Tibial nerve (tissue), 4 donors: ENCODE data around the gene ZBTB34. TPM values are rescaled to one million over a fixed set of nuclear protein-coding genes. Genes with fewer than 3 reads are reported as not detected.

Experiments
- DNase-seq, 2 donors: peaks; one replicate each; pipeline ENCODE4 v3.0.0-alpha.2; 2019; ENCODE audit warnings: low spot score in 2 of 2
- H3K27ac ChIP-seq, 4 donors: fragments of 200-600 bp; sonication (generic) in 3 of 4; one replicate each; pipeline ENCODE4 v1.5.1; 2017 to 2019; ENCODE audit warnings: mild to moderate bottlenecking in 1 of 4
- H3K27me3 ChIP-seq, 2 donors: fragments of 200-600 bp; sonication (generic) in 1 of 2; one replicate each; pipeline versions ENCODE4 v1.5.1 to v1.6.0; 2017 to 2019
- H3K36me3 ChIP-seq, 3 donors: fragments of 200-600 bp; sonication (generic); one replicate each; pipeline ENCODE4 v1.5.1; 2018 to 2019
- H3K4me1 ChIP-seq, 4 donors: fragments of 200-600 bp; sonication (generic) in 3 of 4; one replicate each; pipeline ENCODE4 v1.5.1; 2017 to 2019
- H3K4me3 ChIP-seq, 4 donors: fragments of 200-600 bp; sonication (generic) in 3 of 4; one replicate each; pipeline ENCODE4 v1.5.1; 2017 to 2019; ENCODE audit warnings: mild to moderate bottlenecking in 1 of 4, moderate library complexity in 1 of 4
- H3K9me3 ChIP-seq, 4 donors: fragments of 200-600 bp; sonication (generic) in 3 of 4; one replicate each; pipeline ENCODE4 v1.5.1; 2017 to 2019
- CTCF ChIP-seq, 5 experiments: fragments of 200-600 bp in 3 of 5; fragments of 450-650 bp in 2 of 5; sonication (generic) in 3 of 5; IDR thresholded peaks; one replicate each; pipeline ENCODE4 v1.5.1; 2016 to 2019; ENCODE audit warnings: antibody characterized with exemption in 5 of 5, mild to moderate bottlenecking in 3 of 5, moderate library complexity in 2 of 5
- EP300 ChIP-seq, 2 donors: sonication (generic); formaldehyde crosslinking; IDR thresholded peaks; one replicate each; pipeline ENCODE4 v1.6.1; 2017; ENCODE audit warnings: antibody characterized with exemption in 2 of 2, mild to moderate bottlenecking in 1 of 2
- POLR2A ChIP-seq, 2 donors: fragments of 450-650 bp; IDR thresholded peaks; one replicate each; pipeline ENCODE4 v1.6.1; 2017; ENCODE audit warnings: antibody characterized with exemption in 2 of 2, mild to moderate bottlenecking in 2 of 2, moderate library complexity in 2 of 2
- WGBS, 2 donors: methylation state at CpG; one replicate each; pipeline ENCODE4 v1.1.5; 2018; 5-methylcytosine and 5-hydroxymethylcytosine counted together
- total RNA-seq, 4 donors: library from RNA; depleted of rRNA; stranded (reverse); fragments of >200 nt; gene quantifications; one replicate each; pipeline ENCODE4 v1.1.0, GENCODE V29; 2016

ZBTB34 gene
- total RNA-seq, 4 donors from 2014 or later, result 10.8 to 14.0 (median 11.7) TPM

GRCh38 chr9:126851286-126851880 is 9.1 kb upstream of the ZBTB34 start:
- WGBS, 2 donors, result 65 to 77% methylated on average over 6 of the region's 6 CpGs
- H3K27ac ChIP-seq, result no peak overlapping the region
- TF ChIP-seq POLR2A (IDR thresholded peaks at IDR 0.05), result no peak
- TF ChIP-seq CTCF (IDR thresholded peaks at IDR 0.05), result no peak
- no peak for TF ChIP-seq EP300 (IDR thresholded peaks at IDR 0.05)
- H3K36me3 ChIP-seq, result no peaks in the 10 kb centered on the region
- H3K9me3 ChIP-seq, result no peaks in the 10 kb centered on the region
- H3K27me3 ChIP-seq, result peaks cover 0 to 15% of the 10 kb centered on the region in 2 donors
- H3K4me1 ChIP-seq, result no peaks in the 10 kb centered on the region
- no peak for DNase-seq
- H3K4me3 ChIP-seq, result no peak overlapping the region

GRCh38 chr9:126852086-126852688 is 8.3 kb upstream of the ZBTB34 start:
- Histone ChIP-seq H3K27me3 (peaks cover 0 to 16% of the 10 kb centered on the region in 2 donors), H3K36me3 (no peaks in the 10 kb centered on the region), H3K27ac (no peak overlapping the region), H3K9me3 (no peaks in the 10 kb centered on the region), H3K4me1 (no peaks in the 10 kb centered on the region), H3K4me3 (no peak overlapping the region)
- no peak for TF ChIP-seq POLR2A (IDR thresholded peaks at IDR 0.05)
- TF ChIP-seq CTCF (IDR thresholded peaks at IDR 0.05), result no peak
- no peak for TF ChIP-seq EP300 (IDR thresholded peaks at IDR 0.05)
- no peak for DNase-seq
- WGBS, 2 donors, result 17 to 24% methylated on average over 3 of the region's 3 CpGs

GRCh38 chr9:126853667-126854066 is 6.8 kb upstream of the ZBTB34 start:
- DNase-seq, result no peak
- H3K4me3 ChIP-seq, result no peak overlapping the region
- TF ChIP-seq CTCF (IDR thresholded peaks at IDR 0.05) (no peak), EP300 (IDR thresholded peaks at IDR 0.05) (no peak), POLR2A (IDR thresholded peaks at IDR 0.05) (no peak)
- no peaks in the 10 kb centered on the region for H3K4me1 ChIP-seq
- H3K36me3 ChIP-seq, result no peaks in the 10 kb centered on the region
- H3K9me3 ChIP-seq, result no peaks in the 10 kb centered on the region
- WGBS, 2 donors, result 76 to 88% methylated on average over 5 of the region's 5 CpGs
- H3K27ac ChIP-seq, result no peak overlapping the region
- H3K27me3 ChIP-seq, result peaks cover 0 to 16% of the 10 kb centered on the region in 2 donors

GRCh38 chr9:126854734-126855133 is 5.7 kb upstream of the ZBTB34 start:
- H3K4me3 ChIP-seq, result no peak overlapping the region
- TF ChIP-seq CTCF (IDR thresholded peaks at IDR 0.05) (no peak), POLR2A (IDR thresholded peaks at IDR 0.05) (no peak), EP300 (IDR thresholded peaks at IDR 0.05) (no peak)

GRCh38 chr9:126856326-126856877 is 4.0 kb upstream of the ZBTB34 start:
- DNase-seq, result no peak
- Histone ChIP-seq H3K36me3 (no peaks in the 10 kb centered on the region), H3K9me3 (no peaks in the 10 kb centered on the region), H3K27me3 (peaks cover 0 to 16% of the 10 kb centered on the region in 2 donors), H3K27ac (no peak overlapping the region), H3K4me3 (no peak overlapping the region), H3K4me1 (peaks cover 0 to 10% (median under 1%) of the 10 kb centered on the region in 4 donors)
- WGBS, 2 donors, result 74 to 81% methylated on average over 6 of the region's 6 CpGs
- TF ChIP-seq EP300 (IDR thresholded peaks at IDR 0.05) (no peak), CTCF (IDR thresholded peaks at IDR 0.05) (no peak), POLR2A (IDR thresholded peaks at IDR 0.05) (no peak)

More at GRCh38 chr9:126854734-126855133, 5.7 kb upstream of the ZBTB34 start:
- peaks cover 0 to 16% of the 10 kb centered on the region in 2 donors for H3K27me3 ChIP-seq
- no peak for DNase-seq
- no peaks in the 10 kb centered on the region for H3K36me3 ChIP-seq
- WGBS, 2 donors, result 44 to 74% methylated on average over 7 of the region's 7 CpGs
- H3K9me3 ChIP-seq, result no peaks in the 10 kb centered on the region
- H3K27ac ChIP-seq, result no peak overlapping the region
- H3K4me1 ChIP-seq, result peaks cover 0 to 5% (median 0%) of the 10 kb centered on the region in 4 donors
